Measurements from ENCODE around the gene WDR90.
A peak's percentile ranks its signal among the peaks of the same experiment; 100 is the strongest.

The WDR90 gene

DNA sequence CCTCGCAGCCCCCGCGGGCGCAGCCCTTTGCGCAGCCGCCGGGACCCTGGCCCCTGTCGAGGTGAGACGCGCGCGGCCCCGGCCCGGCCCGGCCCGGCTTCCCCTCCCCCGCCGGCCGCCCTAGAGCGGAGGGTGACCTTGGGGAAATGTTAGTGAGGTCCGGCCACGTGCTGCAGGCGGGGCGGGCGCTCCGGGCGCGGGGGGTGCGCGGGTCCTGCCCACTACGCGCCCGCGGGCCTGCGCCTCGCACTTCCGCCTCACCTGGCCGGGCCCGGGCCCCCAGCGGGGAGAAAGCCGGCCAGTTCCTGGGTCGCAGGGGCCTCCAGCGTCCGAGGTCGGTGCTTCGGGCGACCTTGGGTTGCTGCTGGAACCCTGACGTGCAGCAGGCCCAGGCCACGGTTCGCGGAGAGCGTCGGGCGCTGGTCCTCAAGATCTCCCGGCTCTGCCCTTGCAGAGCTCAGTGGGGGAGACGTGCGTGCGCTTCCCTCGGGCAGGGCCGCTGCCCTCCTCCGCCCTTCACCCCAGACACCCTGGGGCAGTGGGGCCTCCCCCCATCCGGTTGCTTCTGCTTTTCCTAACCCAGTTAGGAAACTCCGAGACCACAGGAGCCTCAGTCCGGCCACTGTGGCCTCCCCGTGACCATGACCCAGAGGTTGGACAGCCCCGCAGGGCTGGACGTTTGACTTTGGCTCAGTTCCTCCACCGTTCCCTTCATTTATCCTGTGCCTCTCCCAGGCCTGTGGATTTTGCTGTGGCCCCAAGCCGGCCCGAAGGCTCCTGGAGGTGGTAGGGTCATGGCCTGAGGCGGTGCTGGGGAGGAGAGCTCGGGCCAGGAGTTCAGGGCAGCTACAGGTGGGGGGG is 6.7 kb upstream of the WDR90 start (continued):
- peak; percentile 76 for TF ChIP-seq ZNF335 (tag by site-specific recombination; conservative IDR thresholded peaks at IDR 0.05)
- 0 out of 2 replicates have a peak, but pooled peaks have one; percentile 4 for TF ChIP-seq ZNF391 (tag by site-specific recombination; IDR thresholded peaks at IDR 0.05; ENCODE audit: borderline replicate concordance, low read depth)
- TF ChIP-seq ZNF623 (tag by site-specific recombination; IDR thresholded peaks at IDR 0.05), result no peak
- TF ChIP-seq, protein P1, sequence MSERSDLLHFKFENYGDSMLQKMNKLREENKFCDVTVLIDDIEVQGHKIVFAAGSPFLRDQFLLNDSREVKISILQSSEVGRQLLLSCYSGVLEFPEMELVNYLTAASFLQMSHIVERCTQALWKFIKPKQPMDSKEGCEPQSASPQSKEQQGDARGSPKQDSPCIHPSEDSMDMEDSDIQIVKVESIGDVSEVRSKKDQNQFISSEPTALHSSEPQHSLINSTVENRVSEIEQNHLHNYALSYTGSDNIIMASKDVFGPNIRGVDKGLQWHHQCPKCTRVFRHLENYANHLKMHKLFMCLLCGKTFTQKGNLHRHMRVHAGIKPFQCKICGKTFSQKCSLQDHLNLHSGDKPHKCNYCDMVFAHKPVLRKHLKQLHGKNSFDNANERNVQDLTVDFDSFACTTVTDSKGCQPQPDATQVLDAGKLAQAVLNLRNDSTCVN (tag by site-specific recombination; optimal IDR thresholded peaks at IDR 0.05), result peak; percentile 74
- TF ChIP-seq ZNF155 (tag by site-specific recombination; IDR thresholded peaks at IDR 0.05), result no peak
- no peak for TF ChIP-seq MYNN (tag by site-specific recombination; IDR thresholded peaks at IDR 0.05; ENCODE audit: borderline replicate concordance)
- no peak for TF ChIP-seq HOXC10 (CRISPR knock-in tag; IDR thresholded peaks at IDR 0.05)
- TF ChIP-seq, protein P2, sequence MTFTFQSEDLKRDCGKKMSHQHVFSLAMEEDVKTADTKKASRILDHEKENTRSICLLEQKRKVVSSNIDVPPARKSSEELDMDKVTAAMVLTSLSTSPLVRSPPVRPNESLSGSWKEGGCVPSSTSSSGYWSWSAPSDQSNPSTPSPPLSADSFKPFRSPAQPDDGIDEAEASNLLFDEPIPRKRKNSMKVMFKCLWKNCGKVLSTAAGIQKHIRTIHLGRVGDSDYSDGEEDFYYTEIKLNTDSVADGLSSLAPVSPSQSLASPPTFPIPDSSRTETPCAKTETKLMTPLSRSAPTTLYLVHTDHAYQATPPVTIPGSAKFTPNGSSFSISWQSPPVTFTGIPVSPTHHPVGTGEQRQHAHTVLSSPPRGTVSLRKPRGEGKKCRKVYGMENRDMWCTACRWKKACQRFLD (tag by site-specific recombination; IDR thresholded peaks at IDR 0.05), result no peak
- 0 out of 2 replicates have a peak, but pooled peaks have one; percentile 14 for TF ChIP-seq SP7 (tag by site-specific recombination; IDR thresholded peaks at IDR 0.05)
- TF ChIP-seq ZNF19 (tag by site-specific recombination; IDR thresholded peaks at IDR 0.05; ENCODE audit: low read depth), result no peak
- no peak for TF ChIP-seq ZNF558 (tag by site-specific recombination; IDR thresholded peaks at IDR 0.05)
- TF ChIP-seq ZNF530 (tag by site-specific recombination; IDR thresholded peaks at IDR 0.05; ENCODE audit: low read depth), result no peak
- no peak for TF ChIP-seq ZNF433 (tag by site-specific recombination; IDR thresholded peaks at IDR 0.05; ENCODE audit: low read depth)
- TF ChIP-seq MZF1 (tag by site-specific recombination; IDR thresholded peaks at IDR 0.05; ENCODE audit: borderline replicate concordance), result no peak
- TF ChIP-seq, protein P3, sequence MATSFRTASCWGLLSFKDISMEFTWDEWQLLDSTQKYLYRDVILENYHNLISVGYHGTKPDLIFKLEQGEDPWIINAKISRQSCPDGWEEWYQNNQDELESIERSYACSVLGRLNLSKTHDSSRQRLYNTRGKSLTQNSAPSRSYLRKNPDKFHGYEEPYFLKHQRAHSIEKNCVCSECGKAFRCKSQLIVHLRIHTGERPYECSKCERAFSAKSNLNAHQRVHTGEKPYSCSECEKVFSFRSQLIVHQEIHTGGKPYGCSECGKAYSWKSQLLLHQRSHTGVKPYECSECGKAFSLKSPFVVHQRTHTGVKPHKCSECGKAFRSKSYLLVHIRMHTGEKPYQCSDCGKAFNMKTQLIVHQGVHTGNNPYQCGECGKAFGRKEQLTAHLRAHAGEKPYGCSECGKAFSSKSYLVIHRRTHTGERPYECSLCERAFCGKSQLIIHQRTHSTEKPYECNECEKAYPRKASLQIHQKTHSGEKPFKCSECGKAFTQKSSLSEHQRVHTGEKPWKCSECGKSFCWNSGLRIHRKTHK (tag by site-specific recombination; IDR thresholded peaks at IDR 0.05), result no peak
- no peak for TF ChIP-seq HOXD13 (CRISPR knock-in tag; IDR thresholded peaks at IDR 0.05; ENCODE audit: borderline replicate concordance)
- no peak for TF ChIP-seq GLI2 (tag by site-specific recombination; IDR thresholded peaks at IDR 0.05; ENCODE audit: borderline replicate concordance, low read depth)
- TF ChIP-seq ZNF768 (tag by site-specific recombination; IDR thresholded peaks at IDR 0.05), result no peak
- TF ChIP-seq ZNF146 (tag by site-specific recombination; IDR thresholded peaks at IDR 0.05), result no peak
- no peak for TF ChIP-seq ZNF24 (tag by site-specific recombination; IDR thresholded peaks at IDR 0.05)
- TF ChIP-seq SP3 (tag by site-specific recombination; IDR thresholded peaks at IDR 0.05), result peak; percentile 23; the same call in 1 of the 2 replicates
- no peak for TF ChIP-seq OSR2 (tag by site-specific recombination; IDR thresholded peaks at IDR 0.05)
- TF ChIP-seq ZNF140 (tag by site-specific recombination; IDR thresholded peaks at IDR 0.05), result no peak
- no peak for TF ChIP-seq KLF7 (tag by site-specific recombination; IDR thresholded peaks at IDR 0.05; ENCODE audit: borderline replicate concordance)
- TF ChIP-seq, protein P4, sequence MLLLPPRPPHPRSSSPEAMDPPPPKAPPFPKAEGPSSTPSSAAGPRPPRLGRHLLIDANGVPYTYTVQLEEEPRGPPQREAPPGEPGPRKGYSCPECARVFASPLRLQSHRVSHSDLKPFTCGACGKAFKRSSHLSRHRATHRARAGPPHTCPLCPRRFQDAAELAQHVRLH (tag by site-specific recombination; IDR thresholded peaks at IDR 0.05), result no peak
- TF ChIP-seq ZNF658 (tag by site-specific recombination; IDR thresholded peaks at IDR 0.05), result no peak
- no peak for TF ChIP-seq ZNF610 (tag by site-specific recombination; IDR thresholded peaks at IDR 0.05; ENCODE audit: borderline replicate concordance)
- TF ChIP-seq ZNF202 (tag by site-specific recombination; IDR thresholded peaks at IDR 0.05; ENCODE audit: borderline replicate concordance), result no peak
- TF ChIP-seq ZNF624 (tag by site-specific recombination; IDR thresholded peaks at IDR 0.05), result no peak
- TF ChIP-seq, protein P5, sequence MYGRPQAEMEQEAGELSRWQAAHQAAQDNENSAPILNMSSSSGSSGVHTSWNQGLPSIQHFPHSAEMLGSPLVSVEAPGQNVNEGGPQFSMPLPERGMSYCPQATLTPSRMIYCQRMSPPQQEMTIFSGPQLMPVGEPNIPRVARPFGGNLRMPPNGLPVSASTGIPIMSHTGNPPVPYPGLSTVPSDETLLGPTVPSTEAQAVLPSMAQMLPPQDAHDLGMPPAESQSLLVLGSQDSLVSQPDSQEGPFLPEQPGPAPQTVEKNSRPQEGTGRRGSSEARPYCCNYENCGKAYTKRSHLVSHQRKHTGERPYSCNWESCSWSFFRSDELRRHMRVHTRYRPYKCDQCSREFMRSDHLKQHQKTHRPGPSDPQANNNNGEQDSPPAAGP (tag by site-specific recombination; IDR thresholded peaks at IDR 0.05), result peak; percentile 51
- no peak for TF ChIP-seq ZNF214 (tag by site-specific recombination; IDR thresholded peaks at IDR 0.05; ENCODE audit: borderline replicate concordance)
- TF ChIP-seq, protein P6, sequence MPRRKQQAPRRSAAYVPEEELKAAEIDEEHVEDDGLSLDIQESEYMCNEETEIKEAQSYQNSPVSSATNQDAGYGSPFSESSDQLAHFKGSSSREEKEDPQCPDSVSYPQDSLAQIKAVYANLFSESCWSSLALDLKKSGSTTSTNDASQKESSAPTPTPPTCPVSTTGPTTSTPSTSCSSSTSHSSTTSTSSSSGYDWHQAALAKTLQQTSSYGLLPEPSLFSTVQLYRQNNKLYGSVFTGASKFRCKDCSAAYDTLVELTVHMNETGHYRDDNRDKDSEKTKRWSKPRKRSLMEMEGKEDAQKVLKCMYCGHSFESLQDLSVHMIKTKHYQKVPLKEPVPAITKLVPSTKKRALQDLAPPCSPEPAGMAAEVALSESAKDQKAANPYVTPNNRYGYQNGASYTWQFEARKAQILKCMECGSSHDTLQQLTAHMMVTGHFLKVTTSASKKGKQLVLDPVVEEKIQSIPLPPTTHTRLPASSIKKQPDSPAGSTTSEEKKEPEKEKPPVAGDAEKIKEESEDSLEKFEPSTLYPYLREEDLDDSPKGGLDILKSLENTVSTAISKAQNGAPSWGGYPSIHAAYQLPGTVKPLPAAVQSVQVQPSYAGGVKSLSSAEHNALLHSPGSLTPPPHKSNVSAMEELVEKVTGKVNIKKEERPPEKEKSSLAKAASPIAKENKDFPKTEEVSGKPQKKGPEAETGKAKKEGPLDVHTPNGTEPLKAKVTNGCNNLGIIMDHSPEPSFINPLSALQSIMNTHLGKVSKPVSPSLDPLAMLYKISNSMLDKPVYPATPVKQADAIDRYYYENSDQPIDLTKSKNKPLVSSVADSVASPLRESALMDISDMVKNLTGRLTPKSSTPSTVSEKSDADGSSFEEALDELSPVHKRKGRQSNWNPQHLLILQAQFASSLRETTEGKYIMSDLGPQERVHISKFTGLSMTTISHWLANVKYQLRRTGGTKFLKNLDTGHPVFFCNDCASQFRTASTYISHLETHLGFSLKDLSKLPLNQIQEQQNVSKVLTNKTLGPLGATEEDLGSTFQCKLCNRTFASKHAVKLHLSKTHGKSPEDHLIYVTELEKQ (tag by site-specific recombination; IDR thresholded peaks at IDR 0.05; ENCODE audit: borderline replicate concordance), result no peak

Measured in HEK293 (cell line).